GM19468 (cell line): ENCODE measurements around the gene MCF2L.
"Not testable (repeated sequence)": the region's sequence is repeated elsewhere in the genome, so short reads cannot be mapped to it uniquely, and the experiment has no call there.

Experiments
- ATAC-seq: cut with Tn5 transposase; IDR thresholded peaks from one replicate; pipeline ENCODE4 v1.9.1; 2021; ENCODE audit warnings: mild to moderate bottlenecking, moderate library complexity, moderate number of reproducible peaks; ENCODE audit not compliant: unreplicated experiment; ENCODE audit errors: extremely low read depth

The MCF2L gene

DNA sequence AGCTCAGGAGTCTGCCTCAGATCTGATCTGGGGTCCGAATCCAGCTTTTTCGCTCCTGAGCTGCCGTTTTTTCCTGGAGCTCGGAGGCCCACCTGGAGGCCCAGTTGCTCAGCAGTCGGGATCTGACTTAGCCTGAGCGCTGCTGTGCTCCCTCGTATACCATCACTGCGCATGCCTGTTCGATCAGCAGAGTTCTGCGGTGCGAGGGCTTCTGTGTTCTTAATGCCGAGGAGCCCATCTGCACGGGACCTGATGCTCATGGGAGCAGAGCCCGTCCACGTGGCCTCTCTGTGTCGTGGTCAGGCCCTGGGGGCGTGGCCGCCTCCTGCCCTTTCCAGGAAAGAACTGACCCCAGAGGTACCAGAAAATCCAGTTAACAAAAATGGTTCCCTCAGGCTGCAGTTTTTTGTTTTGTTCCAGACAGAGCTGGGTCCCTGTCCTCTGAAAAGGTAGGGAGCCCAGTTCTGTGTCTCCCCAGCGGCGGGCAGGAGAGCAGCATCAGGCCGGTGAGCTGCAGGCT is 57.4 kb downstream of the MCF2L start:
- ATAC-seq: no peak

DNA sequence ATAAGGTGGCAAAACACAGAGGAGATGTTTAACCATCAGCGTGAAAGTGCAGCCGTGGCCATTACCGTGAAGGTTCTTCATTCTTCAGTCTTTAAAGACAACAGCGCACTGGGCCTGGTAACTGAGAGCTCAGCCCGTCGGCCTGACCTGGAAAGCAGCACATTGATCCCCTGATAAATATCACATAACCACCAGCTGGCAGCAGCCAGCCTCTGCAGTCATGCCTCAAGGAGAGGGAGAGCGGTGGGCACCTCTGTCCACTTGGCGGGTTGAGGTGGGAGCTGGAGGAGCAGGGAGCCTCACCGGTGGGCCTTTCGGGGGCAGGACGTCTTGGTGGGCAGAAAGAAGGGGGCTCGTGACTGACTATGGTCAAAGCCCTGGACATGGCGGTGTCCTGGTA is 58.1 kb downstream of the MCF2L start:
- ATAC-seq: no peak

DNA sequence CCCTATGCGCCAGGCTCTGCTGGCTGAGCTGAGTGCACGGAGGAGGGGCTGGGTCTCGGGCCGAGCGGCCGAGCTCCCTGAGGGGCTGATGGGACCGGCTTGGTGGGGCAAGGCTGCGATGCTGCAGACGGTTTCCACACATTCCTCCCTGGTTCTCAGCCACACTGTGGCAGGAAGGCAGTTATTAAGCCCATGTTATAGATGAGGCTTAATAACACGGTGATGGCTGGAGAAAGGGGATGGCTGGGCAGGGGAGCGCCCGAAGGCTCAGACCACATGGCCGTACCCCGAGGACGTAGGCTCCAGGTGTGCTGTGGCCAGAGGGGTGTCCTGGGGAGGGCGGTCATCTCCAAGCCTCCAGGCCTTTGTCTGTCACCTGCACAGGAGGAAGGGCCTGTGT is 58.6 kb downstream of the MCF2L start:
- no peak for ATAC-seq

DNA sequence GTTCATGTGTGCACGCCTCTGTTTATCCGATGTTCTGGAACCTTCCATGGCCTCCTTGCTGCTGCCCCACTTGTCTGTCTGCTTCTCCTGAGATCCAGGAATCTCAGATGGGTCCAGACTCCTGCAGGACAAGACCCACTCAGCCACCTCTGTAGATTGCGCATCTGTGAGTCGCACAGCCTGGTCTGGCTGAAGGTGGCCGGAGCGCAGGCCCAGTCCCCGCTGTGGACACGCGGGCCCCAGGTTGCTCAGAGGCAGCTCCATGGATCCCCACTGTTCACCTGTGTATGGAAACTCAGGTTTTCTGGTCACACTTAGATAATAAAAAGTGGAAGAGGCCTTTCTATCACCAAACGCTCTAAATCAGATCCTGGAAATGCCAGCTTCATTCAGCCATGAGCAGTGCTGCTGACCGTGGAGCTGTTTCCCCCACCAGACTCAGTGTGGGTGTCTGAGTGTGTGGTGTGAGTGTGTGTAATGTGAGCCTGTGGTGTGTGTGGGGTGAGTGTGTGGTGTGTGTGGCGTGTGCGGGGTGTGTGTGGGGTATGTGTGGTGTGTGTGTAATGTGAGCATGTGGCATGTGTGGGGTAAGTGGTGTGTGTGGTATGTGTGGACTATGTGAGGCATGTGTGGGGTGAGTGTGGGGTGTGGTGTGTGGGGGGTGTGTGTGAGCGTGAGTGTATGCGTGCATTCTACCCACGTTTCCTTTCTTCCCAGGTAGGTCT is 59.5 kb downstream of the MCF2L start:
- no peak for ATAC-seq

DNA sequence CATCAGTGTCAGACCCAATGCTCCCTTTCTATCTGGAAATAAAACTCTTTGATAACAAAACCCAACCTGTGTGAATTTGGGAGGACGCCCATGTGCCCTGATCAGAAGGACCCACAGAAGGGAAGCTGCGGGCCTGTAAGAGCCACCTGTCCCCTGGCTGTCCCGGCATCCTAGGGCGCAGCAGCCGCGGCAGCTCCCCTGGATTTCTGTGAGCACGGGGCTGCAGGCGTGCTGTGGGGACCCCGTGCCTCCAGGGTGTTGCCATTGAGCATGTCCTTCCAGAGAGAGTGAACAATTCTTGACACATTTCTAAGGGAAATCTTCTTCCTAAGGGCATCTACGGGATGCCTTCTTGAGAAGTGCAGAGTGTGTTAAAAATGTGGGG is 60.0 kb downstream of the MCF2L start:
- ATAC-seq: no peak

DNA sequence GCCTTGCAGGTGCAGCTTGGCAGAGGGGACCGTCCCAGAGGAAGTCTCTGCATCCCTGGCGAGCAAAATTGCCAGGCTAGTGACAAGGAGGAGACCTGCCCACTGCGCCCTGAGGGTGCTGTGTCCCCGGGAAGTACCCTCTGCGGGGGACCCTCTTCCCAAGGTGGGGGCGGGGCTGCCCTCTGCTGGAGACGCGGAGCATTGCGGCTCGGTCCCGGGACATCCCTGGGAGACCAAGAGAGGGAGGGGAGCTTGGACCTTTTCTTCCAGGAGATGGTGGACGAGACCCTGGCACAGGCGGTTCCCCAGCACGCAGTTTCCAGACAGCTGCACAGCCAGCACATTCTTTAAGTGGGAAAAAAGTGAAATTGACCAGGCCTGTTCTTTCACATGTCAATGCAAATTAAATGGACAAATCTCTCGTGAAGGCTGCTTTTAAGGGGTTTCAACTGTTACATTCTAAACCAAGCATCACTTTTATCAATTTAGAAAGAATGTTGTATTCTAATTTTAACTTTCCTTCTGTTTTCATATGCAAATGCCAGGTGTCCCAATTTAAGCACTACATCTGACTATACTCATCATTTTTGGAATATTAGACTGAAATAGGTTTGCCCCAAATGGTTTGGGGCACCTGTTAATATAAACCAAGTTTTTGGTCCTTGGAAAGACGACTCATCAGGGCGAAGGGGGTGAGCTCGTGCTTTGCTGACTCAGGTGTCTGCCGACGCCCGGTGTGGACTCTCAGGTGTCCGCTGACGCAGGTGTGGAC is 60.7 kb downstream of the MCF2L start:
- no peak for ATAC-seq

DNA sequence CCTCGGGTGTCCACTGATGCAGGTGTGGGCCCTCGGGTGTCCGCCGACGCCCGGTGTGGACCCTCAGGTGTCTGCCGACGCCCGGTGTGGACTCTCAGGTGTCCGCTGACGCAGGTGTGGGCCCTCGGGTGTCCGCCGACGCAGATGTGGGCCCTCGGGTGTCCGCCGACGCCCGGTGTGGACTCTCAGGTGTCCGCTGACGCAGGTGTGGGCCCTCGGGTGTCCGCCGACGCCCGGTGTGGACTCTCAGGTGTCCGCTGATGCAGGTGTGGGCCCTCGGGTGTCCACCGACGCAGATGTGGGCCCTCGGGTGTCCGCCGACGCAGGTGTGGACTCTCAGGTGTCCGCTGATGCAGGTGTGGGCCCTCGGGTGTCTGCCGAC is 61.2 kb downstream of the MCF2L start:
- not testable (repeated sequence) for ATAC-seq

DNA sequence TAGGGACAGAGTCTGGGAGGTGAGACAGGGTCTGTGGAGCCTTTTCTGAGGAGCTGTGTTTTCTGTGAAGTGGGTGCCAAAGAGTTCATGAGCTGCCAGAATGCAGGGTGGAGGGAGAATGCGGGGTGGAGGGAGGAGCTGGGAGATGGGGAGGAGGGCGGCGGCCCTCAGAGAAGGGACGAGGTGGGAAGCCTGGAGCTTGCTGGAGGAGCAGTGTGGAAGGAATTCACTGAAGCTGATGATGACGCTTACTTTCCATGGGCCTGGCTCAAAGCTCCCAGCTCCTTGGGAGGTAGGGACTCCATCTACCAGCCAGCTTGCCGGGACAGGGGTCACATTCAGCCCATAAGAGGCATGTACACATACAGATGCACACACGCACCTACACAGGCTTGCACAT is 62.5 kb downstream of the MCF2L start:
- ATAC-seq: no peak

DNA sequence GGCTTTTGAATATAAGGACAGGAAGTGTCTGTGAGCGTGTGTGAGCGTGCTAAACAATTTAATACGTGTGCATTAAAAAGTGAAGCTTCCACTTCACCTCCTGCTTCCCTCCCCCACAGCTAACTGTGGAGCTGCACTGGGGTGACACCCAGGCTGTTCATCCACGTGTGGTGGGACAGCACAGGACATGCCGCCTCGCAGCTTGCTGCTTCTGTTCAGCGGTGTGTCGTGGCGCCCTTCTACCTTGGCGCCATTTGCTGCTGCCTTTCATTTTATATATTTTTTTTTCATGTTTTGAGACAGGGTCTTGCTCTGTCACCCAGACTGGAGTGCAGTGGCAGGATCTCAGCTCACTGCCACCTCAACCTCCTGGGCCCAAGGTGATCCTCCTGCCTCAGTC is 63.3 kb downstream of the MCF2L start:
- no peak for ATAC-seq

DNA sequence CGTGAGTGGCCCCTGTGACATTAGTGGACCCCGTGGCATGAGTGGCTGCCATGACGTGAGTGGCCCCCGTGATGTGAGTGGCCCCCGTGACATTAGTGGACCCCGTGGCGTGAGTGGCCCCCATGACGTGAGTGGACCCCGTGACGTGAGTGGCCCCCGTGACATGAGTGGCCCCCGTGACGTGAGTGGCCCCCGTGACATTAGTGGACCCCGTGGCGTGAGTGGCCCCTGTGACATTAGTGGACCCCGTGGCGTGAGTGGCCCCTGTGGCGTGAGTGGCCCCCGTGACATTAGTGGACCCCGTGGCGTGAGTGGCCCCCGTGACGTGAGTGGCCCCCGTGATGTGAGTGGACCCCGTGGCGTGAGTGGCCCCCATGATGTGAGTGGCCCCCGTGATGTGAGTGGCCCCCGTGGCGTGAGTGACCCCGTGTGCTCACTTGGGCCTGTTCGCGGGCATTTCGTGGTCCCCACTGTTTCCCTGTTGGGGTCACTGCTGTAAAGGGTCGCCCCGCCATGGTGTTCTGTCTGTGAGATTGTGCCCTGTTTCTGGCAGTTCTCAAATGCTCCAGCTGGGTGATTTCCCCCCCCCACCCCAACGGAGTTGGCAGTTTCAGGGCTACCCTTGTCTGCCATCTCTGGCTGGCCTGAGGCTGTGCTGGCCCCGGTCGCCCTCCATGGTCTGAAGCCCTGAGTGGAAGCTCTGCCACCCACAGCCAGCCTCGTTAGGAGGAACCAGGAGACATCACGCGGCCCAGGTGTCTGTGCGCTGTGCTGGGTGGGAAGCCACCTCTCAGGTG is 64.2 kb downstream of the MCF2L start:
- no peak for ATAC-seq

DNA sequence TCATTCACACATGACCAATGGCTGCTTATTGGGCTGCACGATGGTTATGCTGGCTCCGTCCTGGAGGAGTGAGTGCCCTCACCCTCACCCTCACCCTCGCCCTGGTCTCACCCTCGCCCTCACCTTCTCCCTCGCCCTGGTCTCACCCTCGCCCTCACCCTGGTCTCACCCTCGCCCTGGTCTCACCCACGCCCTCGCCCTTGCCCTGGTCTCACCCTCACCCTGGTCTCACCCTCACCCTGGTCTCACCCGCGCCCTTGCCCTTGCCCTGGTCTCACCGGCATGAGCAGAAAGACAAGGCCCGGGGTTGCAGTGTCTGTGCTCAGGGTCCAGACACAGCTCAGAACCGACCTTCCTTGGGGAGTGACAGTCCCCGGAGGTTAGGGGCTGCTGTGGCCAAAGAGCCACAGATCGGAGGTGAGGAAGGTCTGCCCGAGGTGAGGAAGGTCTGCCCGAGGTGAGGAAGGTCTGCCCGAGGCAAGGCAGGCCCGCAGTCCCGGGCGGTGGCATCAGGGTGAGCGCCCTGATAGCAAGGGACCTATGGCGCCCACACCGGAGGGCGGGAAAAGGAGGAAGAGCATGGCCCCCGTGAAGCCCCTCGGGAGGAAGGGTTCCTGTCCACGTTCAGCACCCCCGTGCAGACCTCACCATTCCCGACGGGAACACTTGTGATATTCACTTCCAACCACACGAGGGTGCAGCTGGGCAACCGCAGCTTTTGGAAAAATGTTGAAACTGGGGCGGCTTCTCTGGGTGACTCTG is 65.6 kb downstream of the MCF2L start:
- ATAC-seq: no peak

DNA sequence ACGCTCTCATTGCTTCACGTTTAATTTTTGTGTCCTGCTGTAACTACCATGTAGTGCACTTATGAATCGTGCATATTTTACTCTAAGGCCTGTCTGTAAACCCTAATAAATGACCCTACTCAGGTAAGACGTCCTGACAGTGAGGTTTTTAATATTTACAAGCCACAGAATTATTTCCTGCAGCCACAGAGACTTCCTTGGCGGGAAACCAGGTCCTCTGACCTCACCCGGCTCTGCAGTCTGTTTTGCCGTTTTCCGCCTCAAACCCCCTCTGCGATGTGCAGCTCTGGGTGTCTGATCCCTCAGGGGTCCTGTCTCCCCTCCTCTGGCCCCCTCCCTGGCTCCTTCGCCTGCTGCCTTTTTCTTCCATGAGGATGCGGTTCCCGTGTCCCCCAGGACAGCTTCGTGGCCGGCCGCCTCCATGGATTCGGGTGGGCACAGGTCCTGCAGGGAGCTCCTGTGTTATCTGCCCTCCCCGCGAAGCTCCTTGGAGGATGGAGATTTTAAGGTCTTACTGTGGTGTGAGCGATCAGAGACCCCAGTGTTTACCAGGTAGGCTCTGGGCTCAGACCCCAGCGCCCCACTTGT is 66.3 kb downstream of the MCF2L start:
- ATAC-seq: no peak

DNA sequence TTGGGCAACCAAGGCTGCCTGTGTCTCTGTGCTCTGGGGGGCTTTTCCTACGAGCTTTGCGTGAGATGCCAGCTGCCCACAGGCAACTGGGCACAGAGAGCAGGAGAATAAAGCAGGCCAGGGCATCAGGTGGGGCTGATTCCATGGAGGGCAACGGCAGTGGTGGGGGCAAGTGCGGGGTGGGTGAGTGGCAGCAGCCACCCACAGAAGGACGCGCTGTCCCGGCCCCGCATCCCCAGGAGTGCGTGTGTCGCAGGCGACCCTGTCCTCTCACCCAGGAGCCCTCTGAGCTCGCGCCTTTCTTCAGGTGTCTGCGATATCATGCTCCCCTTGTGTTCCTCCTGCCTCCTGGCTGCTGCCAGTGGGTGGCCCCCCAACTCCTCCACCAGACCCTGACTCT is 67.4 kb downstream of the MCF2L start:
- no peak for ATAC-seq

DNA sequence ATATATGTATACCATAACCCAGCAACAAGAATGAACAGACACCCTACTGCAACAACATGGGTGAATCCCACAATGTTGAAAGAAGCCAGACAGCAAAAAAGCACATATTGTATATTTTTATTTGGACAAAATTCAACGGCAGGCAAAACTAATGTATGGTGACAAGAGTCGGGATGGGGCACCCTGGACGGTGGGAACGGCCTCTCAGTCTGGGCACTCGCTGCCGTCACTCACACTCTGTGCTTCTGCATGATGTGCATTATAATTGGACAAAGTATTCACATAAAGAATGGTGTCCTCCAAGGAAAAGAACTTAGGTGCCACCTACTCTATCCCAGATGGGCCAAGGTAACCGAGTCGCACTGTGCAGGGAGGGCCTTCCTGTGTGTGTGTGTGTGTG is 71.0 kb downstream of the MCF2L start:
- ATAC-seq: no peak

DNA sequence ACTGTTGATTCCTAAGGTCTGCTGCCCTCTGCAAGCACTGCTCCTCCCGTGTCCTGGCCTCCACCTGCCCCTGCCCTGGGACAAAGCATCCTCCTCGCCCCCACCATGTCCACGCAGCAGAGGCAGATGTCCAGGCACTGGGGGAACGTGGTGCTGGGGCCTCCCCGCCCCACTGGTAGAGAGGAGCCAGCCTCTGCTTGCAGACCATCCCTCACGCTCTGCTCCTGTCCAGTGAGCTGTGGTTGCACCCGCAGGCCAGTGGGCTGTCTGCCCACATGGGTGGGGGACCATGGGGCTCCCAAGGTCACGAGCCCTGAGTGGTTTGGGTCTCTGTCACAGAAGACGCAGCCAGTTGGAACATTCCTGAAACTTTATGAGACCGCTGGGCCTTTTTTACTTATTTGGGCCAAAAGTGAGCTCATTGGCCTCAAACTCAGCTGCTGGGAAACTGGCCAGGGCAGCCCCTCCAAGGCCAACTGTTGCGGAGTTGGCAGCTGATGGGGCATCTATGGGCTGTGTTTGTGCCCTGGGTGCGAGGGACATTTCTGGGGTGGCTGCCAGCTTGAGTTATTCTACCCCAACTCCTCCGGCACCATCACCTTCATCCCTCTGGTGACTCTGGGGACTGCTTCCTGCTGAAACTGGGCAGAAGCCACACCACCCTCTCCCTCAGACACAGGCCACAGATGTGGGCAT is 71.7 kb downstream of the MCF2L start:
- ATAC-seq: no peak

DNA sequence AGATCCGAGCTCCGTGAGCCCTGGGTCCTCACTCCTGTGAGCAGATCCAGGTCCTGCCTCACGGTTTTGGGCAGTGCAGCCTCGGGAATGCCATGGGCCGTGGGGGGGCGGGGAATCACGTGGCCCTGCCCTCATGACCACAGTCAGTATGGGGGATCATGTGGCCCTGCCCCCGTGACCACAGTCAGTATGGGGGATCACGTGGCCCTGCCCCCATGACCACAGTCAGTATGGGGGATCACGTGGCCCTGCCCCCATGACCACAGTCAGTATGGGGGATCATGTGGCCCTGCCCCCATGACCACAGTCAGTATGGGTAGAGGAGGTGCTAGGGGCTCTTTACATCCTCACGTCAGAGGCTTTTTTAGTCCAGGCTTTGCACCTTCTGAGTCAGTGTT is 72.3 kb downstream of the MCF2L start:
- ATAC-seq: no peak

DNA sequence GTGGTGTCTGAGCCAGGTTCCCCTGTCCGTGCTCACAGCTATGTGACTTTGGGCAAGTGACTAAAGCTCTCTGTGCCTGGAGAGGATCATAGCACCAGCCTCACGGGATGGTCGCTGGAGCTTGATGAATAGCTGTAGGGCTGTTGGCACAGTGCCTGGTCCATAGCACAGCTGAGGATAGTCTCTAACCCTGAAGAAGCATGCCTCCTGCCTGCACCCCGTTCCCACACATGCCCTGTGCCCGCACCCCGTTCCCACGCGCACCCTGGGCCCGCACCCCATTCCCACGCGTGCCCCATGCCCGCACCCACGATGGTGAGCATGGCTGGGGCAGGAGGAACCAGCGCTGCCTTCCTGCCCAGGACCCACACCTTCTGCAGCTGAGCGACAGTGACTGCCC is 72.9 kb downstream of the MCF2L start:
- ATAC-seq: no peak

DNA sequence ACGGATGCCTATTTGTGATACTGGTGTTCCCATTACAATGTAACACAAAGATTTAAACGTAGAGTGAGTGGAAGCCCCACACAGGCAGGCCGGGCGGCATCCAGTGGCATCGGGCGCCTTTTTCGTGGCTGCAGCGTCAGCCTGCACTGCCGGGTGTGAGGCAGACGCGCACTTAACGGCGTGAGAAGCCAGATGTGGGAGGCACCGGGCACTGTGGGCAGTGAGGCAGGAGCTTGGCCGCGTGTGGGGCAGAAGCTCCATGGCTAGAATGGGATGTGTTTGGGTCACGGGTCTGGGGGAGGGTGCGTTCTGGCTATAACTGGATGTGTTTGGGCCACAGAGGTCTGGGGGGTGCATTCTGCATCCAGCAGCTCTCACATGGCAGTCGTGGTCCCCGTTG is 73.4 kb downstream of the MCF2L start:
- no peak for ATAC-seq

DNA sequence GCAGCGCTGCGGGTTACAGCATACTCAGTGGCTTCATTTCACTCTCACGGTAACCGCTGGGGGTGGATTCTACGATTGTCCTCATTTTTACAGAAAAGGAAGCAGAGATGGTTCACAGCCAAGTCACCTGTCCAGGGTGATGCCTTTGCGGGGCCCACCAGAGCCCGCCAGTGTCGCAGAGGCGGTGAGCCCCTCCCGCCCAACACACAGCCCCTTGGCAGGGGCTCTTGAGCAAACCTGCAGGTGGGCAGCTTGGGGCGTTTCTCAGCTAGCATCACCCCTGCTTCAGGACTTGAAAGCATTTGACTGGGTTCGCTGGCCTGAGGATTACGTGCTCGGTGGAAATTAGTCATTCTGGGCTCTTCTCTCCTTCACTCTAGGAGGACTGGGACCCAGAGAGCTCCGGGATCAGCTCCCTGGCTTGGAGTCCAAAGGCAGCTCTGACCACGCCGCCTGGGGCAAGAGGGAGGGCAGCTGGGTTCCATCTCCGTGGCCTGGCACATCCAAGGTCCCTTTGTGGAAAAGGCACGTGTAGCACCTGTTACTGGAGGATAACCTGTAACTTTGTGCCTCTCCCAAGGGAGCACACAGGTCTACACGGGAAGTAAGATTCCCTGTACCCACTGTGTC is 74.1 kb downstream of the MCF2L start:
- ATAC-seq: no peak
